Erythroblast (primary cell): ENCODE data around the gene VSIG10L.

Experiments used
- GATA1 ChIP-seq: IDR thresholded peaks from 2 replicates; pipeline ENCODE4 v1.6.1; 2011; ENCODE audit warnings: low read depth, mild to moderate bottlenecking, control low read depth, low read length, moderate library complexity
- POLR2A ChIP-seq: IDR thresholded peaks from 2 replicates; pipeline ENCODE4 v1.6.1; 2011; ENCODE audit warnings: mild to moderate bottlenecking, low read length

DNA sequence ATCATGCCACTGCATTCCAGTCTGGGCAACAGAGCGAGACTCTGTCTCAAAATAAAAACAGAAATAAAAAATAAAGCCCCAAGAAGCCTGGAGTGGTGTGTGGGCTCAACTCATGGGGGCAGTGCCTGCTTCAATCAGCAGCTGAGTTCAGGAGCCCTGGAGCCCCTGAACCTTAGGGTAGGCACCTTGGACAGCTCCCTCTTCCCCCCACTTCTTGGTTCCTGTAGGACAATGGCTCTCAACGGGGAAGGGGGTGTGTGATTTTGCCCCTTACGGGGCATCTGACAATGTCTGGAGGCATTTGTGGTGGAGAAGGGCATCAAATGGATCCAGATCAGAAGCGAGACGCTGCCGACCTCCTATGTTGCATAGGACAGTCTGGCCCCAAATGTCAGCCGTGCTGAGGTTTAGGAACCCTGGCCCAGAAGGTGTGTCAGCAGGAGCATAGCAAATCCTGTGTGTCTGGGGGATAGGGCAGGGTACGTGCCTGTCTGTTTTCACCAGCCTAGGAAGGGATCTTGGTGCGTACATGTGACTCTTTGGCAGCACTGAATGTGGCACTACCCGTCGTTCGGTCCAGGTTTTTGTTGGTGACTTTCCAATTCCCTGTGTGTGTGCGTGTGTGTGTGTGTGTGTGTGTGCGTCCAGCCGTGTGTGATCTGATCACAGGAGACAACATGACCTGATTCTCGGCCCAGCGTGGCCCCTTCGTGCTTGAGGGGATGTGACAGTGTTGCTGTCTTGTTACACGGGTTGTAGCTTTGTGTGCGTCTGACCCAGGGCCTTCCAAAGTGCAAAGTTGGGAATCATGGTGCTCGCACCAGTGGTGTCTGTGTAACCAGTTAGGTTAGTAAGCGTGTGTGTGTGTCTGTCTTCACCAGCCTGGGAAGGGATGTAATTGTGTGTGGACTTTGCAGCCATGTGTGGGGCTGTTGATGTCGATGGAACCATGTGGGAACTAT lies 23.0 kb downstream of the VSIG10L start:
- no peak for TF ChIP-seq POLR2A
- no peak for TF ChIP-seq GATA1
